ENCODE measurements around the gene ITGA3.

Gene ITGA3

DNA sequence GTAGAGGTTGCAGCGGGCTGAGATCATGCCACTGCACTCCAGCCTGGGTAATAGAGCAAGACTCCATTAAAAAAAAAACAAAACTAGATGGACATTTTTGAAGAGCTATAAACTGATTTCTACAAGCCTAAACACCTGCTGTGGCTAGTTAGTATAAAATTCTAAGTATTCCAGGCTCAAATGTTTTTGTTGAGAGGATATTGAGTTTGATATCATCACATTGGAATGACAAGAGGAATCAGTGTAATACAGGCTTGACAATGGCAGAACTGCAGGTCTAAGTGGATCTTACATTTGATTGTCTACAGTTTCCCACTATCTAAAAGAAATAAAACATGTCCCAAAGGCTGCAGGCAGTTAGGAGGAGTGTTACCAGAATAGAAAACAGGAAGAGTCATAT, 37.0 kb upstream of the ITGA3 start:
- H3K27ac ChIP-seq = no peak overlapping the region
- TF ChIP-seq, protein P1, sequence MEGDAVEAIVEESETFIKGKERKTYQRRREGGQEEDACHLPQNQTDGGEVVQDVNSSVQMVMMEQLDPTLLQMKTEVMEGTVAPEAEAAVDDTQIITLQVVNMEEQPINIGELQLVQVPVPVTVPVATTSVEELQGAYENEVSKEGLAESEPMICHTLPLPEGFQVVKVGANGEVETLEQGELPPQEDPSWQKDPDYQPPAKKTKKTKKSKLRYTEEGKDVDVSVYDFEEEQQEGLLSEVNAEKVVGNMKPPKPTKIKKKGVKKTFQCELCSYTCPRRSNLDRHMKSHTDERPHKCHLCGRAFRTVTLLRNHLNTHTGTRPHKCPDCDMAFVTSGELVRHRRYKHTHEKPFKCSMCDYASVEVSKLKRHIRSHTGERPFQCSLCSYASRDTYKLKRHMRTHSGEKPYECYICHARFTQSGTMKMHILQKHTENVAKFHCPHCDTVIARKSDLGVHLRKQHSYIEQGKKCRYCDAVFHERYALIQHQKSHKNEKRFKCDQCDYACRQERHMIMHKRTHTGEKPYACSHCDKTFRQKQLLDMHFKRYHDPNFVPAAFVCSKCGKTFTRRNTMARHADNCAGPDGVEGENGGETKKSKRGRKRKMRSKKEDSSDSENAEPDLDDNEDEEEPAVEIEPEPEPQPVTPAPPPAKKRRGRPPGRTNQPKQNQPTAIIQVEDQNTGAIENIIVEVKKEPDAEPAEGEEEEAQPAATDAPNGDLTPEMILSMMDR (IDR thresholded peaks at IDR 0.05; ENCODE audit: low read depth, low read length) = no peak
- H3K36me3 ChIP-seq = no peaks in the 10 kb centered on the region
- no peaks in the 10 kb centered on the region for H3K27me3 ChIP-seq (ENCODE audit: insufficient read depth, low read depth, severe bottlenecking)
- H3K4me3 ChIP-seq (ENCODE audit: low read depth, low read length) = no peak overlapping the region
- DNase-seq = no peak
- peaks cover 4% of the 10 kb centered on the region for H3K9me3 ChIP-seq (ENCODE audit: severe bottlenecking)

GRCh38 chr17:50020841-50021599, 34.9 kb upstream of the ITGA3 start:
- no peaks in the 10 kb centered on the region for H3K9me3 ChIP-seq (ENCODE audit: severe bottlenecking)
- no peak for DNase-seq
- H3K27ac ChIP-seq = no peak overlapping the region
- H3K36me3 ChIP-seq = no peaks in the 10 kb centered on the region
- H3K27me3 ChIP-seq (ENCODE audit: insufficient read depth, low read depth, severe bottlenecking) = no peaks in the 10 kb centered on the region
- TF ChIP-seq, protein P1 (IDR thresholded peaks at IDR 0.05; ENCODE audit: low read depth, low read length) = no peak
- no peak overlapping the region for H3K4me3 ChIP-seq (ENCODE audit: low read depth, low read length)

DNA sequence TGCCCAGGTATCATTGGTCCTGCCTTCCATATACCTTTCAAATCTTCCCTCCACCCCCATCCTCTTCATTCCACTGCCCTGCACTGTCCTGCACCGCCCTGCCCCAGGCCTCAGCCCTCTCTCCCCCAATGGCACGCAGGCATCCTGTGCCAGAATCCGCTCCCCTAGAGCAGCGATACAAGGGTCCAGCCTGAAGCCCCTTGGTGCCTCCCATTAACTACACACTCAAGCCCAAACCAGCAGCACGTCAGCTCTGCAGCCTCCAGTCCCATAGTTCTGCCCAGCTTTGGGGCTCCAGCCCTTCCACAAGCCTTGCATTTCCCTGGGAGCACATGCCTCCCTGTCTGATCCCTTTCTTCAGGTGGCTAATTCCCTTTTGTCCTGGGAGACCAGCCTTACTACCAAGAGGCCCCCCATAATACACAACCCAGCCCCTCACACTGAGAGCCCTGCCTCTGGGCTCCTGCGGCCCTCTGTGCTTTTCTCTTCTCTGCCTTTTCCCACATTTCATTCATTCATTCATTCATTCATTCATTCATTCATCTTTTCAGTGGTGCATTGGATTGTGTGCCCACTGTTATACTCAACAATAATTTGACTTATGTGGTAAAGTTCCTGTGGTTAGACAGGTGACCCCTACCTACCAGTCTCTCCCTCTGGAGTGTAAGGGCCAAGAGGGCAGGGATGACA, 34.1 kb upstream of the ITGA3 start:
- no peak for DNase-seq
- no peaks in the 10 kb centered on the region for H3K36me3 ChIP-seq
- H3K27me3 ChIP-seq (ENCODE audit: insufficient read depth, low read depth, severe bottlenecking) = no peaks in the 10 kb centered on the region
- TF ChIP-seq, protein P1 (IDR thresholded peaks at IDR 0.05; ENCODE audit: low read depth, low read length) = no peak
- no peaks in the 10 kb centered on the region for H3K9me3 ChIP-seq (ENCODE audit: severe bottlenecking)
- H3K27ac ChIP-seq = no peak overlapping the region
- no peak overlapping the region for H3K4me3 ChIP-seq (ENCODE audit: low read depth, low read length)

DNA sequence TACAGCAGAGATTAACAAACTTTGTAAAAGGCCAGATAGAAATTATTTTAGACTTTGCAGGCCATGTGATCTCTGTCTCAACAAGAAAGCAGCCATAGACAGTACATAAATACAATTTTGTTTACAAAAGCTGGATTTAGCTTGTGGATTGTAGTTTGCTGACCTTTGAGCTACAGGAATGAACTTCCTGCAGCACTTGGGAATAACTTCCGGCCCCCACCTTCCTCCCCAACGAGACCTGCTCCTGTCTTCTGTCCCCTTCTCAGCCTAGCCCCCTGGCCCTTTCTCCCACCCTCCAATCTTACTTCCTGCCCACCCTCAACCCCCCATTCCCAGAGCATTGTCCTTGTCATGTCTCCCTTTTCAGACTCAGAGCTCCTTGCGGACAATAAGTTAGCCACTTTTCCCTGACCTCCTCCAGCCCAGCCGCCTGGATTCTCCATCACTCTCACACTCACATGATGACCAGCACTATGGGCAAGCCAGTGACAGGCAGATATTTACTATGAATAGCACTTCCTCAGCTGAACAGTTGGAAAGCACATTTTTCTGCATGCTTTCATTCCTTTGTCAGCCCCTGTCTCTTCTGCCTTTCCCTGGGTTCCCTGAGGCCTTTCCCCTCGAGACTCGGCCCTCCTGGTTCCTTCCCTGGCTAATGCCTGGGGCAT, 33.3 kb upstream of the ITGA3 start:
- DNase-seq = no peak
- Histone ChIP-seq H3K36me3 (no peaks in the 10 kb centered on the region), H3K27me3 (ENCODE audit: insufficient read depth, low read depth, severe bottlenecking) (no peaks in the 10 kb centered on the region), H3K4me3 (ENCODE audit: low read depth, low read length) (no peak overlapping the region), H3K27ac (no peak overlapping the region), H3K9me3 (ENCODE audit: severe bottlenecking) (no peaks in the 10 kb centered on the region)
- TF ChIP-seq, protein P1 (IDR thresholded peaks at IDR 0.05; ENCODE audit: low read depth, low read length) = no peak

GRCh38 chr17:50023520-50023919, 32.4 kb upstream of the ITGA3 start:
- H3K27ac ChIP-seq = no peak overlapping the region
- no peak overlapping the region for H3K4me3 ChIP-seq (ENCODE audit: low read depth, low read length)
- TF ChIP-seq, protein P1 (IDR thresholded peaks at IDR 0.05; ENCODE audit: low read depth, low read length) = no peak
- H3K9me3 ChIP-seq (ENCODE audit: severe bottlenecking) = no peaks in the 10 kb centered on the region
- no peaks in the 10 kb centered on the region for H3K36me3 ChIP-seq
- no peak for DNase-seq
- H3K27me3 ChIP-seq (ENCODE audit: insufficient read depth, low read depth, severe bottlenecking) = no peaks in the 10 kb centered on the region

All from WERI-Rb-1 (cell line).